AML-193 (cell line): ENCODE data around the gene DAZL.

Experiments
- DNase-seq, 2 experiments: peaks; one replicate each; lab custom pipeline; 2025; lab: John Stamatoyannopoulos, UW

DAZL gene

DNA sequence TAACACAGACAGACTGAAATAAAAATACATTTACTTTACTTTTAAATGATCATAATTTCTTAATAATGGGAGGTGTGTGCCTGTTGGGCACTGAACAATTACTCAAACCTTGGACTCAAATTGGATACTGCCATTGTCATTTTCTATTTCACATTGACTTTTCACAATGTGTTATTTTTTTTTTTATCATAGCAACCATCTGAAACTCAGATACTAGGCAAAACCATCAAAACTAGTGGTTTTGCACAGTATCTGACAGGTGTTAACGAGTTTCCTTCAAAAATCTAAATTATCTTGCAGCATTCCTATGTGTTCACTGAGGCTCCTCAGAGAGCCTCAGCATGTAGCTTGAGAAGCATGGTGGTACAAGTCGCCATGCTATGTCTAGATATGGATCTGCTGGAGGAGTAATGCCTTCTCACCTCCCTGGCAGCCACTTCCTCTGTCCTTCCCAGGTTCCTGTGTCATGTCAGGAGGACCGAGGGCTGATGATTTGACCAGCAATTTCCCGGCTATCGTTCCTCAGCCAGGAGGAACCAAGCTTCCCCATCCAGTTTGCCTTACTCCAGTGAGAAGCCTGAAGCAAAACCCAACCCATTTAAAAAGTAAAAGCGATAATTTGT, 61.9 kb downstream of the DAZL start:
- no peak for DNase-seq

DNA sequence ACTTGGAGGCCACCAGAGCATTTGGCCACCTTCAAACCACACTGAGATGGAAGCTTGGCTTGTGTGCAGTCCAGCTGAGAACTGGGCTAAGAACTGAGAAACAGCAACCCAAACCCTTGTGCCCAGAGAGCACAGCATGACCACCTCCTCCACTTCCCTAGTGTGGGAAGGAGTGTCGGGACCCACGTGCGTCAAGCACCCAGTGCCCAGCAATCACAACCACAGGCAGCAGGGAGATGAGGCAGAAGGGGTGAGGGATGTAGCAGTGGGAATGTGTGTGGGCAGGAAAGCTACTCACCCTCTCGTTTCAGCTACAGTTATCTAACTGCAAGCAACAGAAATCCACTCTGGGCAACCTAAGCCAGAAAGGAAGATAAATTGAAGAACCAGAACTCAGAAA, 66.7 kb downstream of the DAZL start:
- DNase-seq, result no peak

- DNase-seq, result no peak
These were observed 68.2 kb downstream of the DAZL start for GRCh38 chr3:16536996-16537395.
